H9 (cell line): ENCODE results near the gene KCNMA1. TPM values are rescaled to one million over a fixed set of nuclear protein-coding genes. Genes with fewer than 3 reads are reported as not detected.

Experiments
- DNase-seq: peaks from one replicate; pipeline ENCODE4 v3.0.0-alpha.2; 2017
- H2AFZ ChIP-seq: one replicate; pipeline ENCODE4 v1.6.1; 2013; ENCODE audit warnings: mild to moderate bottlenecking, low read length, control low read depth, moderate library complexity
- H2AK5ac ChIP-seq: 2 replicates; pipeline ENCODE4 v1.6.1; 2013; ENCODE audit warnings: low read length, control low read depth, mixed read lengths; ENCODE audit not compliant: insufficient read length
- H2BK120ac ChIP-seq: one replicate; pipeline ENCODE4 v1.6.1; 2013; ENCODE audit warnings: low read depth, mild to moderate bottlenecking, low read length, control low read depth, inconsistent platforms; ENCODE audit not compliant: poor library complexity, severe bottlenecking
- H2BK12ac ChIP-seq: 2 replicates; pipeline ENCODE4 v1.6.1; 2013; ENCODE audit warnings: low read length, control low read depth, mixed read lengths, low read depth; ENCODE audit not compliant: insufficient read length
- H2BK15ac ChIP-seq: 2 replicates; pipeline ENCODE4 v1.6.1; 2013; ENCODE audit warnings: low read depth, low read length, control low read depth
- H2BK20ac ChIP-seq: one replicate; pipeline ENCODE4 v1.6.1; 2013; ENCODE audit warnings: low read depth, mild to moderate bottlenecking, low read length, control low read depth, inconsistent platforms; ENCODE audit not compliant: poor library complexity, severe bottlenecking
- H2BK5ac ChIP-seq: 2 replicates; pipeline ENCODE4 v1.6.1; 2013; ENCODE audit warnings: low read length, control low read depth, mixed read lengths; ENCODE audit not compliant: insufficient read length
- H3K14ac ChIP-seq: 2 replicates; pipeline ENCODE4 v1.6.1; 2013; ENCODE audit warnings: low read length, control low read depth; ENCODE audit not compliant: insufficient read depth
- H3K18ac ChIP-seq: 2 replicates; pipeline ENCODE4 v1.6.1; 2013; ENCODE audit warnings: low read depth, mild to moderate bottlenecking, mixed read lengths, low read length, control low read depth; ENCODE audit not compliant: insufficient read length
- H3K23ac ChIP-seq: 2 replicates; pipeline ENCODE4 v1.6.1; 2013; ENCODE audit warnings: low read length, control low read depth, mixed read lengths, low read depth; ENCODE audit not compliant: insufficient read length
- H3K23me2 ChIP-seq: 2 replicates; pipeline ENCODE4 v1.6.1; 2013; ENCODE audit warnings: low read depth, mild to moderate bottlenecking, mixed read lengths, low read length, control low read depth; ENCODE audit not compliant: insufficient read length, poor library complexity, severe bottlenecking
- H3K27ac ChIP-seq: 2 replicates; pipeline ENCODE4 v1.5.1; 2013; ENCODE audit warnings: low read length, control low read depth, mixed read lengths, low read depth; ENCODE audit not compliant: insufficient read length
- H3K27me3 ChIP-seq: 2 replicates; pipeline ENCODE4 v1.6.1; 2013; ENCODE audit warnings: low read length, control low read depth, inconsistent platforms; ENCODE audit not compliant: insufficient read depth
- H3K4ac ChIP-seq: 2 replicates; pipeline ENCODE4 v1.6.1; 2013; ENCODE audit warnings: low read depth, mild to moderate bottlenecking, control low read depth, inconsistent platforms, low read length, moderate library complexity
- H3K4me1 ChIP-seq: 2 replicates; pipeline ENCODE4 v1.6.1; 2013; ENCODE audit warnings: low read length, control low read depth, inconsistent platforms; ENCODE audit not compliant: insufficient read depth
- H3K4me2 ChIP-seq: 2 replicates; pipeline ENCODE4 v1.6.1; 2013; ENCODE audit warnings: low read length, control low read depth, mixed read lengths; ENCODE audit not compliant: insufficient read length, insufficient read depth
- H3K56ac ChIP-seq: 2 replicates; pipeline ENCODE4 v1.6.1; 2013; ENCODE audit warnings: low read depth, mild to moderate bottlenecking, mixed read lengths, low read length, control low read depth; ENCODE audit not compliant: insufficient read length
- H3K79me1 ChIP-seq: 2 replicates; pipeline ENCODE4 v1.6.1; 2013; ENCODE audit warnings: low read depth, mild to moderate bottlenecking, moderate library complexity, low read length, control low read depth, inconsistent platforms; ENCODE audit not compliant: insufficient read depth, poor library complexity, severe bottlenecking
- H3K79me2 ChIP-seq: 2 replicates; pipeline ENCODE4 v1.6.1; 2013; ENCODE audit warnings: low read length, control low read depth, inconsistent platforms; ENCODE audit not compliant: insufficient read depth
- H3K9ac ChIP-seq: 2 replicates; pipeline ENCODE4 v1.6.1; 2013; ENCODE audit warnings: low read length, control low read depth, mixed read lengths; ENCODE audit not compliant: insufficient read length; ENCODE audit errors: extremely low read depth
- H3K9me3 ChIP-seq: one replicate; pipeline ENCODE4 v1.6.1; 2013; ENCODE audit warnings: low read depth, low read length, inconsistent platforms; ENCODE audit not compliant: control insufficient read depth
- H3T11ph ChIP-seq: one replicate; pipeline ENCODE4 v1.6.1; 2013; ENCODE audit warnings: mild to moderate bottlenecking, low read length, control low read depth, inconsistent platforms
- H4K20me1 ChIP-seq: one replicate; pipeline ENCODE4 v1.6.1; 2013; ENCODE audit not compliant: control insufficient read depth, insufficient read length, insufficient read depth
- H4K5ac ChIP-seq: 2 replicates; pipeline ENCODE4 v1.6.1; 2013; ENCODE audit warnings: low read depth, mild to moderate bottlenecking, mixed read lengths, low read length, control low read depth; ENCODE audit not compliant: insufficient read length
- H4K8ac ChIP-seq: replicated peaks from 2 replicates; pipeline ENCODE4 v1.6.1; 2013; ENCODE audit warnings: low read length, control low read depth, mixed read lengths, low read depth; ENCODE audit not compliant: insufficient read length
- H4K91ac ChIP-seq: 2 replicates; pipeline ENCODE4 v1.6.1; 2013; ENCODE audit warnings: low read depth, mild to moderate bottlenecking, moderate library complexity, mixed read lengths, low read length, control low read depth; ENCODE audit not compliant: insufficient read length
- H3K27ac Mint-ChIP-seq, 3 experiments: 2 replicates in 2 of 3; 3 replicates in 1 of 3; pipeline ENCODE4 v1.8.0; 2020 to 2021; ENCODE audit warnings: mixed read lengths in 3 of 3, mild to moderate bottlenecking in 1 of 3, moderate library complexity in 1 of 3
- H3K27me3 Mint-ChIP-seq: 2 replicates; pipeline ENCODE4 v1.8.0; 2021; ENCODE audit warnings: low read depth, mild to moderate bottlenecking, moderate library complexity, mixed read lengths
- H3K36me3 Mint-ChIP-seq, 3 experiments: 2 replicates in 2 of 3; 3 replicates in 1 of 3; pipeline ENCODE4 v1.8.0; 2020 to 2021; ENCODE audit warnings: low read depth in 3 of 3, mixed read lengths in 3 of 3; ENCODE audit not compliant: insufficient read depth in 1 of 3
- H3K4me1 Mint-ChIP-seq, 2 experiments: 2 replicates each; pipeline ENCODE4 v1.8.0; 2020; ENCODE audit warnings: mixed read lengths in 2 of 2
- H3K4me3 Mint-ChIP-seq, 2 experiments: 2 replicates in 1 of 2; 3 replicates in 1 of 2; pipeline ENCODE4 v1.8.0; 2020 to 2021; ENCODE audit warnings: mild to moderate bottlenecking in 2 of 2, mixed read lengths in 2 of 2, moderate library complexity in 1 of 2
- H3K9me3 Mint-ChIP-seq, 2 experiments: 2 replicates in 1 of 2; 3 replicates in 1 of 2; pipeline ENCODE4 v1.8.0; 2020; ENCODE audit warnings: mild to moderate bottlenecking in 2 of 2, mixed read lengths in 2 of 2, moderate library complexity in 1 of 2
- WGBS: extraction: QIAGEN DNeasy Blood & Tissue Kit; methylation state at CpG from one replicate; pipeline ENCODE4 v1.1.7; 2013; ENCODE audit warnings: missing lambda C conversion rate, low lambda C conversion rate, mixed read lengths; ENCODE audit not compliant: insufficient read length; ENCODE audit errors: extremely low coverage; 5-methylcytosine and 5-hydroxymethylcytosine counted together
- total RNA-seq: library from RNA; stranded (reverse); gene quantifications from 2 replicates; pipeline ENCODE4 v1.2.1, GENCODE V29; 2021
- TF ChIP-seq, protein P1 (sequence below): fragments of 200-600 bp; sonication (generic); conservative IDR thresholded peaks from 3 replicates; pipeline ENCODE4 v1.8.0; 2021; ENCODE audit warnings: antibody characterized with exemption, mild to moderate bottlenecking

Gene KCNMA1
- total RNA-seq, 1 experiment from 2014 or later: 2.0 TPM

DNA sequence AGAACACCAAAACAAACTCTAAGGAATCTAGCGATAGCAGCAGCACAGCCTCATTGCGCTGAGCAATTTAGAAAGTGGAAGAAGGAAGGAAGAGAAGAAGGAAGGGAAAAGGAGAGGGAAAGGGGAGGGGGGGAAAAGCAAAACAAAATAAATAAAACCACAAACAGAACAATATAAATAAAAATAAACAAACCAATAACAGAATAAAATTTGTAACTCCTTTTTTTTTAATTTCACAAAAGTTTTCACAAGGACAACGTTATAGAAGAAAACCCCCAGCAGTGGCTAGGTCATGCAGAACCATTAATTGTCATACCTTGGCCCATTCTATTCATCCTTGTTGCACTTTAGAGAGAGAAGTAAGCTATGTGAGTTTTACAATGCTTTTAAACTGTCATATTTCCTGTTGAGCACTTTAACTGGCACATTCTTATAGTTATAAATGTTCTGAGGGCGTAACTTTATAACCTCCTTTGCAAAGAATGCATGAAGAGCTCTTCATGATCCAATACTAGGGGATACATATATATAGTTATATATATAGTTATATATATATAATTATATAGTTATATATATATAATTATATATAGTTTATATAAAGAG is 752.8 kb downstream of the KCNMA1 start:
- Mint-ChIP-seq H3K9me3 (no peaks in the 10 kb centered on the region), H3K27ac (no peak overlapping the region; a peak in 1 of 7 replicates), H3K4me3 (no peak overlapping the region), H3K4me1 (peaks cover 12 to 14% of the 10 kb centered on the region in 2 experiments; a peak in 3 of 4 replicates), H3K27me3 (no peaks in the 10 kb centered on the region), H3K36me3 (no peaks in the 10 kb centered on the region)
- H3K79me1 ChIP-seq: no peaks in the 10 kb centered on the region
- H2AK5ac ChIP-seq: no peak overlapping the region
- no peak overlapping the region for H3K14ac ChIP-seq
- H4K8ac ChIP-seq: no peak overlapping the region
- no peak for DNase-seq
- no peak overlapping the region for H2BK120ac ChIP-seq
- no peak overlapping the region for H3K4me2 ChIP-seq
- H3K9ac ChIP-seq: no peak overlapping the region
- TF ChIP-seq, protein P1, sequence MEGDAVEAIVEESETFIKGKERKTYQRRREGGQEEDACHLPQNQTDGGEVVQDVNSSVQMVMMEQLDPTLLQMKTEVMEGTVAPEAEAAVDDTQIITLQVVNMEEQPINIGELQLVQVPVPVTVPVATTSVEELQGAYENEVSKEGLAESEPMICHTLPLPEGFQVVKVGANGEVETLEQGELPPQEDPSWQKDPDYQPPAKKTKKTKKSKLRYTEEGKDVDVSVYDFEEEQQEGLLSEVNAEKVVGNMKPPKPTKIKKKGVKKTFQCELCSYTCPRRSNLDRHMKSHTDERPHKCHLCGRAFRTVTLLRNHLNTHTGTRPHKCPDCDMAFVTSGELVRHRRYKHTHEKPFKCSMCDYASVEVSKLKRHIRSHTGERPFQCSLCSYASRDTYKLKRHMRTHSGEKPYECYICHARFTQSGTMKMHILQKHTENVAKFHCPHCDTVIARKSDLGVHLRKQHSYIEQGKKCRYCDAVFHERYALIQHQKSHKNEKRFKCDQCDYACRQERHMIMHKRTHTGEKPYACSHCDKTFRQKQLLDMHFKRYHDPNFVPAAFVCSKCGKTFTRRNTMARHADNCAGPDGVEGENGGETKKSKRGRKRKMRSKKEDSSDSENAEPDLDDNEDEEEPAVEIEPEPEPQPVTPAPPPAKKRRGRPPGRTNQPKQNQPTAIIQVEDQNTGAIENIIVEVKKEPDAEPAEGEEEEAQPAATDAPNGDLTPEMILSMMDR: no peak
- H2BK20ac ChIP-seq: no peak overlapping the region
- no peak overlapping the region for H3K23ac ChIP-seq
- H3K27ac ChIP-seq: no peak overlapping the region
- no peaks in the 10 kb centered on the region for H3K4me1 ChIP-seq
- no peaks in the 10 kb centered on the region for H3K27me3 ChIP-seq
- no peaks in the 10 kb centered on the region for H3K9me3 ChIP-seq
- H2BK15ac ChIP-seq: no peak overlapping the region
- H4K91ac ChIP-seq: no peak overlapping the region
- no peaks in the 10 kb centered on the region for H3K23me2 ChIP-seq
- no peak overlapping the region for H4K5ac ChIP-seq
- no peak overlapping the region for H3K4ac ChIP-seq
- H3K56ac ChIP-seq: no peak overlapping the region
- H4K20me1 ChIP-seq: no peaks in the 10 kb centered on the region
- no peak overlapping the region for H2BK5ac ChIP-seq
- no peak overlapping the region for H2BK12ac ChIP-seq
- no peaks in the 10 kb centered on the region for H3K79me2 ChIP-seq
- H2AFZ ChIP-seq: no peak overlapping the region
- H3T11ph ChIP-seq: no peak overlapping the region
- no CpG with 5 or more reads among the region's 4 CpGs for WGBS
- no peak overlapping the region for H3K18ac ChIP-seq
